Neural cell (in vitro differentiated cells): ENCODE results near the gene STYK1. TPM values are rescaled to one million over a fixed set of nuclear protein-coding genes. Genes with fewer than 3 reads are reported as not detected.

Source experiments
- H2AFZ ChIP-seq: fragments of 200-600, 300-800 bp; sonication (generic), shearing (Covaris generic); 2 replicates; pipeline ENCODE4 v1.6.0; 2014; ENCODE audit warnings: low read depth, mild to moderate bottlenecking, antibody characterized with exemption, low read length, moderate library complexity
- H3F3A ChIP-seq: fragments of 200-600 bp; shearing (Covaris generic); 2 replicates; pipeline ENCODE4 v1.6.1; 2016; ENCODE audit warnings: mild to moderate bottlenecking, moderate library complexity, mixed read lengths, antibody characterized with exemption, low read length; ENCODE audit not compliant: insufficient read depth, poor library complexity, severe bottlenecking
- H3K27ac ChIP-seq: fragments of 200-600, 300-800 bp; sonication (generic), shearing (Covaris generic); 2 replicates; pipeline ENCODE4 v1.5.1; 2014; ENCODE audit warnings: mild to moderate bottlenecking, low read length, moderate library complexity
- H3K27me3 ChIP-seq: fragments of 300-800, 200-600 bp; sonication (generic), shearing (Covaris generic); 2 replicates; pipeline ENCODE4 v1.6.0; 2014; ENCODE audit warnings: mild to moderate bottlenecking, low read depth, low read length, moderate library complexity; ENCODE audit not compliant: insufficient read depth
- H3K36me3 ChIP-seq: fragments of 300-800, 200-600 bp; sonication (generic), shearing (Covaris generic); 2 replicates; pipeline ENCODE4 v1.5.1; 2014; ENCODE audit warnings: mild to moderate bottlenecking, antibody characterized with exemption, low read length, moderate library complexity; ENCODE audit not compliant: insufficient read depth
- H3K4me2 ChIP-seq: fragments of 300-800, 200-600 bp; sonication (generic), shearing (Covaris generic); 2 replicates; pipeline ENCODE4 v1.6.0; 2014; ENCODE audit warnings: mild to moderate bottlenecking, low read length
- H3K4me3 ChIP-seq: fragments of 300-800, 200-600 bp; sonication (generic), shearing (Covaris generic); 2 replicates; pipeline ENCODE4 v1.5.1; 2014; ENCODE audit warnings: mild to moderate bottlenecking, low read length, moderate library complexity
- H3K79me2 ChIP-seq: fragments of 200-600 bp; shearing (Covaris generic); replicated peaks from 2 replicates; pipeline ENCODE4 v1.6.0; 2014; ENCODE audit warnings: mild to moderate bottlenecking, low read length, moderate library complexity; ENCODE audit not compliant: insufficient read depth
- H3K9ac ChIP-seq: fragments of 300-800, 200-600 bp; sonication (generic), shearing (Covaris generic); 2 replicates; pipeline ENCODE4 v1.6.1; 2016; ENCODE audit warnings: mild to moderate bottlenecking, low read length, mixed read lengths
- H3K9me2 ChIP-seq: fragments of 200-600 bp; shearing (Covaris generic); 2 replicates; pipeline ENCODE4 v1.6.1; 2016; ENCODE audit warnings: mild to moderate bottlenecking, low read length, mixed read lengths; ENCODE audit not compliant: insufficient read depth
- H3K9me3 ChIP-seq: fragments of 200-600, 300-800 bp; sonication (generic), shearing (Covaris generic); 2 replicates; pipeline ENCODE4 v1.6.1; 2016; ENCODE audit warnings: mild to moderate bottlenecking, mixed run types, low read length, moderate library complexity, mixed read lengths
- H4K20me1 ChIP-seq: fragments of 200-600 bp; shearing (Covaris generic); 2 replicates; pipeline ENCODE4 v1.6.1; 2016; ENCODE audit warnings: mild to moderate bottlenecking, mixed run types; ENCODE audit not compliant: insufficient read depth
- CTCF ChIP-seq: fragments of 450-650 bp; IDR thresholded peaks from 2 replicates; pipeline ENCODE4 v1.5.1; 2014; ENCODE audit warnings: antibody characterized with exemption, mild to moderate bottlenecking, moderate library complexity; ENCODE audit not compliant: poor library complexity, severe bottlenecking
- EP300 ChIP-seq: fragments of 450-650 bp; conservative IDR thresholded peaks from 2 replicates; pipeline ENCODE4 v1.6.1; 2014; ENCODE audit warnings: antibody characterized with exemption, mild to moderate bottlenecking, moderate library complexity; ENCODE audit not compliant: poor library complexity, severe bottlenecking
- EZH2 ChIP-seq: fragments of 200-600, 300-800 bp; shearing (Covaris generic), sonication (generic); IDR thresholded peaks from 2 replicates; pipeline ENCODE4 v1.6.1; 2014; ENCODE audit warnings: antibody characterized with exemption, low read length, borderline replicate concordance, mild to moderate bottlenecking; ENCODE audit not compliant: insufficient read depth, poor library complexity, severe bottlenecking
- MXI1 ChIP-seq: fragments of 450-650 bp; conservative IDR thresholded peaks from 2 replicates; pipeline ENCODE4 v1.6.1; 2014; ENCODE audit warnings: antibody characterized with exemption, mild to moderate bottlenecking; ENCODE audit not compliant: poor library complexity, severe bottlenecking
- POLR2AphosphoS5 ChIP-seq: IDR thresholded peaks from 2 replicates; pipeline ENCODE4 v1.6.1; 2012
- RAD21 ChIP-seq: fragments of 450-650 bp; conservative IDR thresholded peaks from 2 replicates; pipeline ENCODE4 v1.6.1; 2014; ENCODE audit warnings: antibody characterized with exemption, mild to moderate bottlenecking, moderate library complexity
- SMC3 ChIP-seq: fragments of 450-650 bp; conservative IDR thresholded peaks from 2 replicates; pipeline ENCODE4 v1.6.1; 2014; ENCODE audit warnings: antibody characterized with exemption, mild to moderate bottlenecking, moderate library complexity; ENCODE audit not compliant: poor library complexity
- TAF1 ChIP-seq: IDR thresholded peaks from 2 replicates; pipeline ENCODE4 v1.6.1; 2012; ENCODE audit warnings: low read depth
- polyA plus RNA-seq: library from polyadenylated mRNA; depleted of rRNA; stranded (reverse); fragments of >200 nt; gene quantifications from 2 replicates; pipeline ENCODE4 v1.2.3, GENCODE V29; 2014
- TF ChIP-seq, protein P1 (sequence below): IDR thresholded peaks from 2 replicates; pipeline ENCODE4 v1.6.1; 2012; ENCODE audit warnings: borderline replicate concordance

Gene STYK1
- polyA plus RNA-seq, 1 donor from 2014 or later: 0.24 TPM

DNA sequence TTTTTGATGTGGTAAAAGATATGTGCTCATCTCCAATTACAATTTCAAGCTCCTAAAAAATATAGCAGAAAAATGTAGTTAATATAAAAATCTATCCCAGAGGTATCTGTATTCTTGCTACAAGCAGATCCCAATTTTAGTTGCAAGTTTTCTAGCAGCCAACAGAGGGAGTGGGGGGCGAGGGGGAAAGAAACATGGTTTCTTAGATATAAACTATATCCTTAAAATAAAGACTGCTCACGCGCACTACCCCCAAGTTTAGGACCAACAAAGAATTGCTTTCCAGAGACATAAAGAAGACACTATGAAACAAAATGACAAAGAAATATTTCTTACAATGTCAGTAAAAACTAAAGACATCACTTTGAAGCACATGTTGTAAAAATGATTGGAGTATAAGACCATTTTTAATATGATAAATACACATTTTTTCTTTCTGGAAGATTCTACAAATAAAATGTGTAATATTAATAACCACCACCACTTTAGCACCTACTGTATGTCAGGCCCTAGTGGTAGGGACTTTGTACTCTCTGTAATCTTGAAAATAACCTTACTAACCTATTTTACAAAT is 65.9 kb downstream of the STYK1 start:
- Histone ChIP-seq H3K9me3 (no peaks in the 10 kb centered on the region), H3K4me2 (no peak overlapping the region), H3K9ac (no peak overlapping the region), H4K20me1 (no peaks in the 10 kb centered on the region), H3K4me3 (no peak overlapping the region), H2AFZ (no peak overlapping the region), H3K9me2 (no peaks in the 10 kb centered on the region), H3F3A (no peaks in the 10 kb centered on the region), H3K27ac (no peak overlapping the region), H3K79me2 (peaks cover 10% of the 10 kb centered on the region), H3K36me3 (no peaks in the 10 kb centered on the region), H3K27me3 (no peaks in the 10 kb centered on the region)
- TF ChIP-seq MXI1 (no peak), TAF1 (no peak), RAD21 (no peak), POLR2AphosphoS5 (no peak), SMC3 (no peak), EP300 (no peak), EZH2 (no peak), CTCF (no peak)
- TF ChIP-seq, protein P1, sequence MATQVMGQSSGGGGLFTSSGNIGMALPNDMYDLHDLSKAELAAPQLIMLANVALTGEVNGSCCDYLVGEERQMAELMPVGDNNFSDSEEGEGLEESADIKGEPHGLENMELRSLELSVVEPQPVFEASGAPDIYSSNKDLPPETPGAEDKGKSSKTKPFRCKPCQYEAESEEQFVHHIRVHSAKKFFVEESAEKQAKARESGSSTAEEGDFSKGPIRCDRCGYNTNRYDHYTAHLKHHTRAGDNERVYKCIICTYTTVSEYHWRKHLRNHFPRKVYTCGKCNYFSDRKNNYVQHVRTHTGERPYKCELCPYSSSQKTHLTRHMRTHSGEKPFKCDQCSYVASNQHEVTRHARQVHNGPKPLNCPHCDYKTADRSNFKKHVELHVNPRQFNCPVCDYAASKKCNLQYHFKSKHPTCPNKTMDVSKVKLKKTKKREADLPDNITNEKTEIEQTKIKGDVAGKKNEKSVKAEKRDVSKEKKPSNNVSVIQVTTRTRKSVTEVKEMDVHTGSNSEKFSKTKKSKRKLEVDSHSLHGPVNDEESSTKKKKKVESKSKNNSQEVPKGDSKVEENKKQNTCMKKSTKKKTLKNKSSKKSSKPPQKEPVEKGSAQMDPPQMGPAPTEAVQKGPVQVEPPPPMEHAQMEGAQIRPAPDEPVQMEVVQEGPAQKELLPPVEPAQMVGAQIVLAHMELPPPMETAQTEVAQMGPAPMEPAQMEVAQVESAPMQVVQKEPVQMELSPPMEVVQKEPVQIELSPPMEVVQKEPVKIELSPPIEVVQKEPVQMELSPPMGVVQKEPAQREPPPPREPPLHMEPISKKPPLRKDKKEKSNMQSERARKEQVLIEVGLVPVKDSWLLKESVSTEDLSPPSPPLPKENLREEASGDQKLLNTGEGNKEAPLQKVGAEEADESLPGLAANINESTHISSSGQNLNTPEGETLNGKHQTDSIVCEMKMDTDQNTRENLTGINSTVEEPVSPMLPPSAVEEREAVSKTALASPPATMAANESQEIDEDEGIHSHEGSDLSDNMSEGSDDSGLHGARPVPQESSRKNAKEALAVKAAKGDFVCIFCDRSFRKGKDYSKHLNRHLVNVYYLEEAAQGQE: no peak

DNA sequence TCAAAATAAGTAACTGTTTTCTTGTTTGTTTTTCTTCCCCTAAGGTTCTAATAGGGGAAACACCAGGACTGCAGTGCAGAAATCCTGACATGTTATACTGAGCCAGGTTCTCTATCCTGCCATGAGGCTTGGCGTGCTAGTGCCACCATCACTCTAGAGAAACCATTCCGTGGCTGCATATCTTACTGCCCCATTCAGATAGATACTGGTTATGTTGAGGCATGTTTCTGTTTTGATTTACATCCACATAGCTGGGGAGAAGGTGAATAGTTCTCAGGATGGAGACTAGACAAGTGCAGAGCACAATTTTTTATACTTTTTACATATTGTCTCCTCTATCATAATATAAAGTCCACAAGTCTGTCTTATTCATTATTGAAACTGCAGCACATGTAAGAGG is 72.0 kb downstream of the STYK1 start:
- H3K9me3 ChIP-seq: no peaks in the 10 kb centered on the region
- no peaks in the 10 kb centered on the region for H3F3A ChIP-seq
- H3K4me2 ChIP-seq: no peak overlapping the region
- no peak overlapping the region for H3K9ac ChIP-seq
- TF ChIP-seq EZH2: no peak
- no peak for TF ChIP-seq RAD21
- no peak for TF ChIP-seq POLR2AphosphoS5
- TF ChIP-seq, protein P1: no peak
- no peak for TF ChIP-seq EP300
- TF ChIP-seq CTCF: no peak
- TF ChIP-seq MXI1: no peak
- TF ChIP-seq SMC3: no peak
- TF ChIP-seq TAF1: no peak
- H4K20me1 ChIP-seq: no peaks in the 10 kb centered on the region
- H3K27ac ChIP-seq: no peak overlapping the region
- H3K4me3 ChIP-seq: no peak overlapping the region
- H3K36me3 ChIP-seq: no peaks in the 10 kb centered on the region
- no peaks in the 10 kb centered on the region for H3K9me2 ChIP-seq
- no peaks in the 10 kb centered on the region for H3K79me2 ChIP-seq
- H3K27me3 ChIP-seq: no peaks in the 10 kb centered on the region
- H2AFZ ChIP-seq: no peak overlapping the region
